Esophagus squamous epithelium (tissue), 5 donors: Measurements from ENCODE around the gene TRO. TPM values are rescaled to one million over a fixed set of nuclear protein-coding genes. Genes with fewer than 3 reads are reported as not detected.

ENCODE experiments used
- DNase-seq: peaks from one replicate; lab custom pipeline; 2025; lab: John Stamatoyannopoulos, UW
- H3K27ac ChIP-seq, 4 donors: fragments of 200-600 bp; sonication (generic); one replicate each; pipeline ENCODE4 v1.5.1; 2016 to 2019; ENCODE audit warnings: mild to moderate bottlenecking in 1 of 4
- H3K27me3 ChIP-seq, 4 donors: fragments of 200-600 bp; sonication (generic); 1 replicate in 3 of 4; 2 replicates in 1 of 4; pipeline versions ENCODE4 v1.5.1 to v1.6.0; 2017 to 2021; ENCODE audit warnings: antibody characterized with exemption in 1 of 4
- H3K36me3 ChIP-seq, 3 donors: fragments of 200-600 bp; sonication (generic); one replicate each; pipeline ENCODE4 v1.5.1; 2016 to 2019
- H3K4me1 ChIP-seq, 3 donors: fragments of 200-600 bp; sonication (generic); one replicate each; pipeline ENCODE4 v1.5.1; 2017 to 2019
- H3K4me3 ChIP-seq, 4 donors: fragments of 200-600 bp; sonication (generic); 1 replicate in 3 of 4; 2 replicates in 1 of 4; pipeline ENCODE4 v1.5.1; 2016 to 2019; ENCODE audit warnings: mild to moderate bottlenecking in 2 of 4, moderate library complexity in 1 of 4
- H3K9me3 ChIP-seq, 3 donors: fragments of 200-600 bp; sonication (generic); one replicate each; pipeline ENCODE4 v1.5.1; 2016 to 2019
- CTCF ChIP-seq, 6 experiments: fragments of 450-650 bp in 4 of 6; fragments of 200-600 bp in 2 of 6; sonication (generic) in 2 of 6; IDR thresholded peaks; one replicate each; pipeline ENCODE4 v1.5.1; 2016 to 2019; ENCODE audit warnings: antibody characterized with exemption in 6 of 6, mild to moderate bottlenecking in 4 of 6, moderate library complexity in 4 of 6
- POLR2A ChIP-seq, 4 donors: fragments of 450-650 bp; IDR thresholded peaks; one replicate each; pipeline ENCODE4 v1.6.1; 2017; ENCODE audit warnings: antibody characterized with exemption in 4 of 4, mild to moderate bottlenecking in 4 of 4, moderate library complexity in 3 of 4
- WGBS, 2 donors: methylation state at CpG; one replicate each; pipeline ENCODE4 v1.1.5; 2018; 5-methylcytosine and 5-hydroxymethylcytosine counted together
- intact Hi-C: fragments of 100-400 bp; cut with DNase I; formaldehyde crosslinking; loops from one replicate; pipeline ENCODE4 v1.15.0; 2022
- small RNA-seq, 4 donors: library from RNA; depleted of rRNA; stranded (forward); fragments of <200 nt; gene quantifications; one replicate each; pipeline ENCODE3, GENCODE V24; 2016
- total RNA-seq, 4 donors: library from RNA; depleted of rRNA; stranded (reverse); fragments of >200 nt; gene quantifications; one replicate each; pipeline ENCODE4 v1.1.0, GENCODE V29; 2016
- donor health status: DM: yes; HTN: yes; CAD: no.

Gene TRO
- total RNA-seq, 4 donors from 2014 or later: 0.70 to 44.4 (median 6.1) TPM

GRCh38 chrX:54979432-54979831, 58.8 kb downstream of the TRO start:
- DNase-seq: no peak

GRCh38 chrX:54980334-54980733, 59.7 kb downstream of the TRO start:
- no peak for DNase-seq
- 57 to 65% methylated on average over 5 to 6 of the region's 6 CpGs for WGBS, 2 donors

More at GRCh38 chrX:54979432-54979831, 58.8 kb downstream of the TRO start:
- TF ChIP-seq POLR2A (IDR thresholded peaks at IDR 0.05) (no peak), CTCF (IDR thresholded peaks at IDR 0.05) (no peak)
- no peaks in the 10 kb centered on the region for H3K4me1 ChIP-seq
- H3K27me3 ChIP-seq: no peaks in the 10 kb centered on the region
- intact Hi-C loops: no loop called here
- H3K4me3 ChIP-seq: no peak overlapping the region
- H3K27ac ChIP-seq: no peak overlapping the region
- H3K9me3 ChIP-seq: no peaks in the 10 kb centered on the region
- H3K36me3 ChIP-seq: no peaks in the 10 kb centered on the region

More at GRCh38 chrX:54980334-54980733, 59.7 kb downstream of the TRO start:
- intact Hi-C loops: no loop called here
- Histone ChIP-seq H3K27ac (no peak overlapping the region), H3K27me3 (no peaks in the 10 kb centered on the region), H3K4me1 (no peaks in the 10 kb centered on the region), H3K4me3 (no peak overlapping the region), H3K9me3 (no peaks in the 10 kb centered on the region), H3K36me3 (no peaks in the 10 kb centered on the region)
- TF ChIP-seq CTCF (IDR thresholded peaks at IDR 0.05): no peak
- TF ChIP-seq POLR2A (IDR thresholded peaks at IDR 0.05): no peak

Small RNAs within 50 kb of the gene (small RNA-seq; reads per million reads assigned to genes)
- 0 reads per million in 4 donors for gene RF00614

Other genes starting within 250 kb of the TRO start
- gene ITIH6, start 122.6 kb upstream of the TRO start, total RNA-seq: not detected
- gene MAGED2, start 113.1 kb upstream of the TRO start, total RNA-seq: 10 to 100 TPM; 36.3 to 88.3 (median 65.8) TPM
- gene PFKFB1, start 73.4 kb downstream of the TRO start, total RNA-seq: not detected
- 10 to 100 TPM; 11.4 to 16.7 (median 13.5) TPM for gene APEX2, start 79.5 kb downstream of the TRO start, total RNA-seq
- not detected for gene ALAS2, start 110.2 kb downstream of the TRO start, total RNA-seq
- not detected for gene PAGE2B, start 154.2 kb downstream of the TRO start, total RNA-seq
- gene PAGE2, start 168.2 kb downstream of the TRO start, total RNA-seq: not detected